Measurements from ENCODE around the gene KIF18A. TPM values are rescaled to one million over a fixed set of nuclear protein-coding genes. Genes with fewer than 3 reads are reported as not detected.
A peak's percentile ranks its signal among the peaks of the same experiment; 100 is the strongest.

KIF18A gene
- polyA plus RNA-seq, 3 donors = 10.3 to 11.0 (median 11.0) TPM

DNA sequence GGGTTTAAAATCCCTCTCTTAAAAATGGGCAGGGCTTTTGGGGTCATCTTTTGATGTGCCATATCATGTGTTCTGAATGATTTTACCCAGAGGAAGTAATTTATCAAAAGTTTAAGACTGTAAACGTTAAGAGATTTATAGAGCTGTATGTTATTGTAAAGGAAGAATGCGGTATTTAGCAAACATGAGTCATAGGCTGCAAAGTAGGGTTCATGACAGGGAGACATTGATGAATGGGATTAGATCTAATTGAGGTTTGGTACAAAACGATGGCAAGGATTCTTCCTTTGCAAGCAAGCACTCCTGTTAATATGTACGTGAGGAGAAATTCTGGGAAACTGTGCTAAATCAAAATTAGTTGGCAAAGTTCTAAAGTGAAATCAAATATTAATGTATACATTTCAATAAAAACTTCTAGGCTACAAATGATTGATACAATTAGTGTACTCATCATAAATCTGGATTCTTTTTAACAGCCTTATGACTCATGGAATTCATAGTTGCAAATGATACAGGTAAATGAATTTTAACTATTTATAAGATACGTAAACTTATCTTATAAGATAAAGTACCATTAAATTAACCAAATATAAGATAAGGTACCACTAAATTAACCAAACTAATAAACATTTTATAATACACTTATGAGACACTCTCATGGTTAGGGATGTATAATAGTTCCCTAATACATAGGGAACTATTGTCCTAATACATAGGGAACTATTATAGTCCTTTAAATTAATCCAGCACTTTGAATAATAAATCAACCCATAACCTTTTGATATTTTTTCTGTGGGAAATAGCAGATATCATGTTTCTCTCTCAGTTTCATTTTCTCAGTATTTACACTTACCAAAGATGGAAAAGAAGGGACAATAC, 58.4 kb downstream of the KIF18A start:
- DNase-seq = peak; percentile 2

DNA sequence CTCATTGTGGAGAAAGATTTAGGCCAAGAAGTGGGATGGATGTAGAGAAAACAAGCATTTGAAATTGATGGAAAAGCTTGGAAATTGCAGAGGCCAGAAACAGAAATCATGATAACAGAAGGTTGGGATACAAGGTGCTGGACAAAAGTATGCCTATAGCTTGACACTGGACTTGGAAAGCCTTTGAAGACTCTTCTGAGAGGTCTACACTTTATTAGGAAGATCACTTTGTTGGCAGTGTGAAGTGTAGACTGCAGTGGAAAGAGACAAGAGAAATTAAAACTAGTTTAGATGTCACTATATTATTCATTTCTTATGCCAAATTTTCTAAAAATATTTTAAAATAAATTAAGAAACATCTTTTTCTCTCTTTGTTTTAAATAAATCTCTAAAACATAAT, 59.1 kb downstream of the KIF18A start:
- DNase-seq = no peak

DNA sequence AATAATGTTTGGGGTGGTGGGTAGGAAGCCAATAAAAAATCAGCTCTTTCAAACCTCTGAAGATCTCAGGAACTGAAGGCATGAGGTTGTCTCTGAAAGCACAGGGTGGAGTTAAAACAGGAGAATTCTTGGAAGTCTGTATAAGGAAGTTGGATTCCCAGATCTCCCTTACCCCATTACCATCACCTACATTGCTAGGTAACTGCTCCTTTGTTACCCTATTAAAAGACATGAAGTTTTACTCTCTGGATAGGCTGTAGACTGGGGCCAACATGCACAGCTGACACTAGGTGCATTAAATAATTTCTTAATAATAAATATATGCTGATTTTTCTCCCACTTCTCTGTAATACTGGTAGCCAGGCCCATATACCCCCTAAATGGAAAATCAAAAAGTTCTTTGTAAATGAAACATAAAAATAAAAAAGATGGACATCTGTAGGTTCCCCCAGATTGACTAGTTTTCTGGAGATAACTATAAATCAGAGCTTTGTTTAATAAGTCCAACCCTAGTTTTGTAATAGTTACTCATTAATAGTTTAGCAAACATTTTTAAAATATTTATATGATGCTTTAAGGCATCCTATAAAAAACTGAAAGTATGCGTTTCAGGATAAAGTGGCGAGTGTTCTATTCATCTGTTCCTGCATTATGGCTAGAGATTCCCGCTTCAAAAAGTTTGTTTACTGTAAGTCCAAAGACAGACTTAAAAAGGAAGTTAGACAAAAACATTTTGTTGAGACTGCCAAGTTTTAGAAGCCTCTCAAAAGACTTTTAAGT, 63.8 kb downstream of the KIF18A start:
- DNase-seq = no peak

DNA sequence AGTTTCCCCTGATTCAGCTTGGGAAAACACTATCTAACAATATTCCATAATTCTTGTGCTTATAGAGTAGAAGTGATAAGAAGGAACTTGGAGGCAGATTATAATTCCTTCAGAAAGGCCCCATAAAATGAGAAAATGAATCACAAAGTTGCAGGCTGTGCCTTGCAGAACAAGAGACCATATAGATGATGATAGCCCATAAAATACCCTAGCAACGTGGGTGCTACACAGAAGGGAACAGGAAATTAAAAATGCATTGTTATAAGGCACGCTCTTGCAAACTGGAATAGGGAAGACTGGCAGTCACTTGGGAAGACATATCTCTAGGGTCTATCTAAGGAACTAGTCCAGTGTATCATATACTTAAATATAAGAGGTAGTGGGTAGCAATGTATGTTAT, 67.6 kb downstream of the KIF18A start:
- no peak for DNase-seq

DNA sequence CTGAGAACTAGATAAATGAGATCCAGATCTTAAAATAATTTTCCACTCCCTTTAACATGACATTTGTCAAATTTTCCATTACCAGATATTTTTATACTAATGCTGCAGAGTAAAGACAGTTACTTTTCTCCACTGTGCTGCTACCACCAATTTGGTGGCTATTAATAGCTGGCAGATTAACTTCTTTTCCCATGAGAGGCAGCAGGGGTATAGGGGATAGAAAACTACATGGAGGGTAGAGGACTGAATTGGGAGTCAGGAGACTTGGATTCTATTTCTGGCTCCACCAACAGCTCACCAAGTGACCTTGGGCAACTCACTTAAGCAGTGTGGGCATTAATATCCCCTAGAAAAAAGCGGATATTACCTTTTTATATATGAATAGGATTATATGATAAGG, 69.2 kb downstream of the KIF18A start:
- no peak for DNase-seq

DNA sequence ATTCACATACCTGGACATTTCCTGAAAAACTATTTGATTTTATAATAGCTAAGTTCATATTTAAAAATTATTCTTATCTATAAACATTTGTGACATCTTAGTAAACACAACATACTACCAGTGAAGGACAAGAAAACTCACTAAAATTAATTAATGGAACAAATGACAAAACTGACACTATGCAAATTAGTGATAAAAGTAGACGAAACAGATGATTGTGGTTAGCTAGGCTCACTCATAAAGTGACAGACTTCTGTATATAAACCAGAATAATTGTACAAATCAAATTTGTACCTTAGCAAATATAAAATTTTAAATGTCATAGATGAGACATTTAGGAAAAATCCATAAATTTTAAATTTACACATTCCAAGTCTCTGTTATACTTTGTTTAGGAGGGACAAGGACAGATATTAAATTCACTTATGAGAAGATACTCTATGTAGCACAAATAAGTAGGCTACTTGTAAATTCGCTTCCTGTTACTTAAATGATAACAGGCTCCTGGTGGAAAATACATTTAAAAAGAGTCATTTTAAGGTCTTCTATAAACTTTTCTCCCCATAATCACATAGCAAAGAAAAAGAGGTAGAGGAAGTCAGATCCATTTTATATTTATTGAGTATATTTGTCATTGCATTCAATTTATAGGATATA, 81.2 kb downstream of the KIF18A start:
- DNase-seq = no peak

DNA sequence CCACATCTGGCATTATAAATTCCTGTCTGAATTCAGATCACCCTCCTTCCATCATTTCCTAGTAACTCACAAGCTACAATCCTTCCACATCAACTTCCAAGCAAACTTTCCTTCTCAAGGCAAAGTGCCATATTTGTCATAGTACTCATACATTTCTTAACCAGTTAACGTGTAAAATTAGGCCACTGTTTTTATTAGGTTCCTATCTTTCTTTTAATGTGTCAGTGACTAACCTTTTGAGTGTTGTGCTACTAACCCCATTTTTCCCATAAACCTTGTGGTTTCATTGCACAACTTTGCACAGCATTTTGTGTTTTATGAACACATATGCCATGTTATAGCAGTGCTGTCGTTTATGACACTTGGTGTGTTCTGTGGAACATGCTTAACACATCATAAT, 90.1 kb downstream of the KIF18A start:
- no peak for DNase-seq

DNA sequence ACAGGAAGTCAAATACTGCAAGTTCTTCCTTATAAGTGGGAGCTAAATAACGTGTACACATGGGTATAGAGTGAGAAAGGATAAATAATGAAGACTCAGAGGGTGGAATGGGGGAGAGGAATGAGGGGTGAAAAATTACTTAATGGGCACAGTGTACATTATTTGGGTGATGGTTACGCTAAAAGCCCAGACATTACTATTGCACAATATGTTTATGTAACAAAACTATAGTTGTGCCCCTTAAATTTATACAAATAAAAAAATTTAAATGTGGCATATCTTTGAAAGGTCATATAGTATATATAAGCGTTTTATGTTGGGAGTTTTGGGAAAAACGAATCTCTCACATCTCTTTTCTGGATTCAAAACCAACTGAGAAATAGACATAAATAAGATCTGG, 96.1 kb downstream of the KIF18A start:
- no peak for DNase-seq

DNA sequence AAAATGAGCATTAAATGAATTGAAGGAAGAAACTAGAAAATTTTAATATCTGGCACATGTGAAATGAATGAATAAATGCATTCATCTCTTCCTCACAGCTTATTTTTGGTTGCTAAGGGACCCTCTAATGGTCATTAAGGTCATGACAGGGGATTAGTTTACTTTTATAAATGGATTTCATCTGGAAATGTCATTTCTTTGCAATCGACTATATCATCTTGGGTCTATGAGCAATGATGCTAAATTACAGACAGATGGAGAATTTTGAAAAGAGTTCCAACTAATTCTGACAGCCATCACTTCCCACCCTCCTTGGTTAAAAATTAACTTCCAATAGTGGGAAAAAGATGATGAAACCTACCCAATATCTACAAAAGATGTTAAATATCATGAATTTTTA, 98.0 kb downstream of the KIF18A start:
- DNase-seq = no peak

DNA sequence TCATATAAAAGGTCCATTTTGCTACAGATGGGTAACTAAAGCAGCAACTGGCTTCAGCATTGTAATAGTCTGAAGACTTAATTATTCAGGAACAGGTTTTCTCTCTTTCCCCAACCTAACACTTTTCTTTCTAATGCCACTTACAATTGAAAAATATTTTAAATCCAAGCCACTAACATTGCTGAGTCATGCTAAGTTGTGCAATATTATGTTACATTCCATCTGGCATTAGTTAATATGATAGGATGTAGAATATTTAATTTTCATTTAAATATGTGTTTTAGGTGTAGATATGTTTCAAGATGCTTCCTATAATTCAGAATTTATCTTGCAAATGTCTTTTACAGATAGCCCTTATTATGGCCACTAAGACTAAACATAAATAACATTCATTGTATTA, 98.6 kb downstream of the KIF18A start:
- no peak for DNase-seq

DNA sequence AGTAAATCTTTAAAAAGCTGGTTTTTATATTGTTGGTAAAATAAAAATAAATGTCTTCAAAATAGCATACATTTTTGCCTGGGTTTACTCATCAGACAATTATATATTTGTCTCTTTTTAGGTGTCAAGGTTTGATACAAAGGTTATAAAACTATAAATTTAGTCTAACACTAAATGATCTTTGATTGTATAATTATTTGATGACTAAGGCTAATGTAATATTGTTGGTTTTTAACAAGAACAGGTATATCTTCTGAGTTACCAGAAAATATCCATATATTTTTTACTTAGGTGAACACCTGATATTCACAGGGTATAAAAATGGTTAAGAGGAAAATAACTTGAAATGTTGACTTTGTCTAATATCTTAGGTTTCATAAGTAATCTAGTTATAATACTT, 104.3 kb downstream of the KIF18A start:
- DNase-seq = no peak

DNA sequence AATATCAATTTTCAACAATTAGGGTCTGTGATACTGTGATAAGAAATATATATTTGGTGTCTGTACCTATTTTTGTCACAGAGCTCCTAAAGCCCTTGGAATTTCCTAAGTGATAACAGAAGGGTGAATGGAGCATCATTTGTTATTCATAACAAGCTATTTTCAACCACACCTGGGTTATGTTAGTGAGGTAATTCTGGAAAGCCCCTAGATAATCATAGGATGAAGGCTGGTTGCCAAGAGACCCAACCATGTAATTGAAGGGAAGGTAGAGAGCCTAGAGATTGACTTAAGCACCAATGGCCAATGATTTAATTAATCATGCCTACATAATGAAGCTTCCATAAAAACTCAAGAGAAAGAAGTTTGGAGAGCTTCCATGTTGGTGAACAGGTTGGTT, 109.4 kb downstream of the KIF18A start:
- DNase-seq = no peak

DNA sequence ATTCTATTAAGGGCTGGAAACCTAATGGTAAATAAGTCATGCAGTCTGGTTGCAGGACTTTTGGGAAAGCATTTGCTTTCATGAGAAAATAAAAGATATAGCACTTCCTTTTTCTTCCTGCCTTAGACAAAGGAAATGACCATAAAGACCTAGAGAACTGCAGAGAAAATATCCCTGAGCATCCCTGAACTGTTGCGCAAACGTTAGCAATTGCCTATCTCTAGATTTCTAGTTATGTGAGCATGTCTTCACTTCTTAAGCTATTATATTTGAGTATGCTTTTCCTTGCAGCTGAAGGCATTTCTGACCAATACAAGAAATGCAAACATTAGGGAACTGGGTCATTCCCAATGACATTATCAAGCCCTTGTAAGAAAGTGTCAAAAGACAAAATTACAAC, 110.6 kb downstream of the KIF18A start:
- DNase-seq = no peak

DNA sequence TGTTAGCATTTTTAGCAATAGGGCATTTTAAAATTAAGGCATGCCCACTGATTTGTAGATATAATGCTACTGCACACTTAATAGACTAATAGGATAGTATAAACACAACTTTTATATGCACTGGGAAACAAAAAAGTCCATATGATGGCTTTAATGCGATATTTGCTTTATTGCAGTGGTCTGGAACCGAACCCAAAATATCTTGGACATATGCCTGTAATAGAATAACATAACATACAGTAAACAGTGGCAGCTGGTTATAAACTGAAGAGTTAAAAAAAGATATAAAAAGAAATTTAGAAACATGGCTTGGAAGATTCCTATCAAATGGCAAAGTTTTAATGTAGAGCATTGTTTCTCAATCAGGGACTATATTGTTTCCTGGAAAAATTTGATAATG, 111.9 kb downstream of the KIF18A start:
- DNase-seq = no peak

DNA sequence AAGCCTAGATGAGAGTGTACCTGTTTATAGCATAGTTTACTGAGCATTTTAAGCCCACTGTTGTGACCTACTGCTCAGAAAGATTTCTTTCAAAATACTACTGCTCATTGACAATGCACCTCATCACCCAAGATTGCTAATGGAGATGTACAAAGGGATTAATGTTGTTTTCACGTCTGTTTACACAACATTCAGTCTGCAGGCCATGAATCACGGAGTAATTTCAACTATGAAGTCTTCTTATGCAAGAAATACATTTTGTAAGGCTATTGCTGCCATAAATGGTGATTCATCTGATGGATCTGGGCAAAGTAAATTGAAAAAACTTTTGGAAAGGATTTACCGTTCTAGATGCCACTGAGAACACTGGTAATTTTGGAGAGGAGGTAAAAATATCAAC, 112.9 kb downstream of the KIF18A start:
- no peak for DNase-seq

DNA sequence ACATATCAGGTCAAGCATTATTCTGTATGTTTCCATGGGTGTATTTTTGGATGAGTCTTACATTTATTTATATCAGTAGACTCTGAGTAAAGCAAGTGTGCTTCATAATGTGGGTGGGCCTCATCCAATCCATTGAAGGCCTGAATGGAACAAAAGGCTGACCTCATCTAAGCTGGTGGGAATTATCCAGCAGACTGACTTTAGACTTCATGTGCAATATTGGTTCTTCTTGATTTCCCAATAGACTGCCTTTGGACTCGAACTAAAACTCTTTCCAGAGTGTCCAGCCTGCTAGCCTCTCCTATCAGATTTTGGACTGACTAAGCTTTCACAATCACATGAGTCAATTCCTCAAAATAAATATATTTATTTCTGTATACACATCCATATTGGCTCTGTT, 116.2 kb downstream of the KIF18A start:
- DNase-seq = no peak

DNA sequence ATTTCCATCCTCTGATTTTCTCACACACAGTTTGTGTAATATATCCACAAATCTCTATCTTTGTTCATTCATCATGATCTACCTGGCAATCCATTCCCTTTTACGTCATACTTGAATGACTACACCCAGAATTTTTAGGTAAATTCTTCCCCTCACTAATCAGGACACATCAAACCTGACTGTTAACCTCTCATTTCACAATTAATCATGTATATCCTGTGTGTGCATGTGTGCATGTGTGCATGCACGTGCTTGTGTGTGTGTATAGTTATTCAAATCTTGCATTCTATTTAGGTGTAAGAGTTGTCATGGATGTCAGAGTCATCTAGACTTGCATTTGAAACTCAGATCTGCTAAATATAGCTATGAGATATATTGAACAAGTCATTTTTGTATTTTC, 130.4 kb downstream of the KIF18A start:
- DNase-seq = no peak

DNA sequence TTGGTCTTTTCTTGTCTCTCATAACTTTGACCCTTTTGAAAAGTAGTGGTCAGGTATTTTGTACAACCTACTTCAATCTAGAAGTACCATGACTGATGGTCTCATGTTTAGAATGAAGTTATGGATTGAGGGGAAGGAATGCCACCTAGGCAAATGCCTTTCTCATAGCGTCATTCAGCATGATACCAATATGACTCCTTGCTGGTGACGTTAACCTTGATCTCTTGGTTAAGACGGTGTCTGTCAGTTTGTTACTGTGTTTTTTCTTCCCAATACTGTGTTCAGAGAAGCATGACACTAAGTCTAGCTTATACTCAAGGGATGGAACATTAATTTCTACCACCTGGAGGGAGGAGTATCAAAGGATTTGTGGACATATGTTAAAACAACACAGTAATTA, 130.9 kb downstream of the KIF18A start:
- peak; percentile 14 for DNase-seq

DNA sequence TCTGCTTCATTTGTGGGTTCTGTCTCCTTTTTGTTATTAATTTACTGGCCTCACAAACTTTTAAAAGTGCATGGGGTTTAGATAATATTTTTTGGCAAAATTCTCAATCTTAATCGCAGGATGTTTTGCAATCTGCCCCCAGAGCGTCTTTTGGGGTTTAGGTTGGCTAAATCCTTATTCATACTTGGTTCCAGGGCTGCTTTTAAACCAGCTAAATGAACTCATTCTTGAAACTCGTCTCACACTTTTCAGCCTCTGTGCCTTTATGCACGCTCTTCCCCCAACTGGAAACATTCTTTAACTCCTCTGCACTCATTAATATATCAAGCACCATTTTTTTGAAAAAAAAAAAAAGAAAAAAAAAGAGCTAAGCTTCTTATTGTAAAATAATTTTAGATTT, 131.7 kb downstream of the KIF18A start:
- no peak for DNase-seq

DNA sequence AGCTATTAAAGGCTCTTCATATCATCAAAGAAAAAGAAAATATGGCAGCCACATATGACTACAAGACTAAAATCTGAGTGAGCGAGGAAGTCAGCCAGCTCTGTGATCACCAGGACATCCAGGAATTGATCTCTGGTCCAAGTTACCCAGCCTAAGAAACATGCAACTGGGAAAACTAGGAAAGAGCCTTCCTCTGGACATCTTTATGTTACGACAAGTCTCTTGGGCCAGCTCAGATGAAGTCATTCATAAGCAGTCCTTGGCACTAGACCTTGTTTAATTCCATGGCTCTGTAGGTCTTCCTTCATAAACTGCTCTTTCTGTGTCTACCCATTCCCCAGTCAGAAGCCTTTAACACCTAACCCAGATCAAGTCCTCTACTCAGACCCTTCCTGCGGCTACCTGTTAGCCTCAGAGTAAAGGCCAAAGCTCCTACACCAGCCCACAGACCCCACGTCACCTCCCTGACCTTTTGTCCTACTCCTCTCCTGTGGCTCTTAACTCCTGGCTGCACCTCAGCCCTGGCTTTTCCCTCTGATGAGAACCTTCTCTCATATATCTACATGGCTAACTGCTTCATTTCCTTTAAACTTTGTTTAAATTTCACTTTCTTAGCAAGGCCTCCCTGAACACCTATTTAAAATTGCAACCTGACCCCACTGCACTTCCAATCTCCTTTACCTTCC, 134.0 kb downstream of the KIF18A start:
- no peak for DNase-seq

DNA sequence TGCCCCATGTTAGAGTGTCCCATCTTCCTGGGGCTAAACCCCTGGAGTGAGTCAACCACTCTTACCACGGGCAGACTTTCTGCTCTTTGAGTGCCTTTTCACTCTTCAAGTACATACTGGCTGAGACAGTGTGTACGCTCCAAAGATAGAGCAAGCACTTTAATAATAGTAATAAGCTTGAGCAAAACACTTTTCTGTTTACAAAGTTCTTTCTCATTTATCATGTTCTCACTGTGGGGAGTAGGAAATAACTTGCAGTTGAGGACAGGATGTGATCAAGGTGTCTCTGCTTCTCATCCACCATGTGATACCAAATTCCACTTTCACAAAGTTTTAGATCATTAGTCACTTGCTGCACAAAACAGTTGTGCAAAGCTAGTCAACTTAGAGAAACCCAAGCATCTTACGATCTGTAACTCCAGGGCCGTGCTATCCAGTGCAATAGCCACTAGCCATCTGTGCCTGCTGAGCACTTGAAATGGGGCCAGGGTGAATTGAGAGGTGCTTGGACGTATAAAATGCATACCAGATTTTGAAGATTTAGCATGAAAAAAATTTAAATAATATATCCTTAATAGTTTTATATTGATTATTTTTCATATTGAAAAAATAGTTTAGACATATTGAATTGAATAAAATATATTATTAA, 135.3 kb downstream of the KIF18A start:
- DNase-seq = no peak

DNA sequence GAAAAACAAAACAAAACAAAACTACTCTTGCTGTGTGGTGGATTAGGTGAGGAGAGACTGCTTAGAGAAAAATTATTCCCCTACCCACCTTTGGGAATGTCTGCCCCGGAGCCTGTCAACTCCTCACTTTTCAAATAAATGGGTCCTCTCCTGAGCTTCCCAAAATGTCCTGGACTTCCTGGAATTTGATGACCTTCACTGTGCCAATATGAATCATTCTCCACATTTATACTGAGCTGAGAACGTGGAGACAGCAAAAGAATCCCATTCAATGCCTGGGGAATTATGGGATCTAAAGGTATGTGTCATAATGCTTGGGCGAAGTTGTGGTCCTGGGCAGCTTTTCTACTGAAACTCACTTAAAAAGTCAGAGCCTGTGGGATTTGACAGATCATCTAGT, 136.8 kb downstream of the KIF18A start:
- no peak for DNase-seq
